22Rv1 (cell line): ENCODE results near the gene MLH3.

ENCODE experiments used
- ZFX ChIP-seq: fragments of 450-650 bp; IDR thresholded peaks from 2 replicates; pipeline ENCODE4 v1.6.1; 2017; ENCODE audit warnings: antibody characterized with exemption, borderline replicate concordance
- TF ChIP-seq, protein P1 (sequence below): fragments of 450-650 bp; IDR thresholded peaks from 2 replicates; pipeline ENCODE4 v1.5.1; 2017; ENCODE audit warnings: mild to moderate bottlenecking

DNA sequence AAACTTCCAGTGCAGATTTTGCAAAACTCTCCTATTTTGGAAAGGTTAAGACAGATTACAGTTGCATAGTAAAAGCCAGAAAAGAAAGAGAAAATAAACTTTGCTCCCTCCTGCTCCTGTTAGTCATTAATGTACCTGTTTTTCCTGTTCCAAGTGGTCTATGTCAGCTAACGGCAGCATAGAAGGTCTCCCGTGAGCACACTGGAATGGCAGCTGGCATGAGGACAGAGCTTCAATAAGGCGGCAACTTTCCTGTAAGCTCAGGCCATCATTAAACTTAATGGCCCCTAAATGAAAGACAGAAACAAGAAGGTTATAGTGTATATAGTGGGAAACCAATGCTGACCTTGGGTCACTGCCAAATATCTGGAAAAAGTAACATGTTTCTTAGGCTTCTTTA, 32.6 kb downstream of the MLH3 start:
- TF ChIP-seq, protein P1, sequence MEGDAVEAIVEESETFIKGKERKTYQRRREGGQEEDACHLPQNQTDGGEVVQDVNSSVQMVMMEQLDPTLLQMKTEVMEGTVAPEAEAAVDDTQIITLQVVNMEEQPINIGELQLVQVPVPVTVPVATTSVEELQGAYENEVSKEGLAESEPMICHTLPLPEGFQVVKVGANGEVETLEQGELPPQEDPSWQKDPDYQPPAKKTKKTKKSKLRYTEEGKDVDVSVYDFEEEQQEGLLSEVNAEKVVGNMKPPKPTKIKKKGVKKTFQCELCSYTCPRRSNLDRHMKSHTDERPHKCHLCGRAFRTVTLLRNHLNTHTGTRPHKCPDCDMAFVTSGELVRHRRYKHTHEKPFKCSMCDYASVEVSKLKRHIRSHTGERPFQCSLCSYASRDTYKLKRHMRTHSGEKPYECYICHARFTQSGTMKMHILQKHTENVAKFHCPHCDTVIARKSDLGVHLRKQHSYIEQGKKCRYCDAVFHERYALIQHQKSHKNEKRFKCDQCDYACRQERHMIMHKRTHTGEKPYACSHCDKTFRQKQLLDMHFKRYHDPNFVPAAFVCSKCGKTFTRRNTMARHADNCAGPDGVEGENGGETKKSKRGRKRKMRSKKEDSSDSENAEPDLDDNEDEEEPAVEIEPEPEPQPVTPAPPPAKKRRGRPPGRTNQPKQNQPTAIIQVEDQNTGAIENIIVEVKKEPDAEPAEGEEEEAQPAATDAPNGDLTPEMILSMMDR: no peak
- no peak for TF ChIP-seq ZFX
